ENCODE data around the gene CYP8B1.

CYP8B1 gene, protein sequence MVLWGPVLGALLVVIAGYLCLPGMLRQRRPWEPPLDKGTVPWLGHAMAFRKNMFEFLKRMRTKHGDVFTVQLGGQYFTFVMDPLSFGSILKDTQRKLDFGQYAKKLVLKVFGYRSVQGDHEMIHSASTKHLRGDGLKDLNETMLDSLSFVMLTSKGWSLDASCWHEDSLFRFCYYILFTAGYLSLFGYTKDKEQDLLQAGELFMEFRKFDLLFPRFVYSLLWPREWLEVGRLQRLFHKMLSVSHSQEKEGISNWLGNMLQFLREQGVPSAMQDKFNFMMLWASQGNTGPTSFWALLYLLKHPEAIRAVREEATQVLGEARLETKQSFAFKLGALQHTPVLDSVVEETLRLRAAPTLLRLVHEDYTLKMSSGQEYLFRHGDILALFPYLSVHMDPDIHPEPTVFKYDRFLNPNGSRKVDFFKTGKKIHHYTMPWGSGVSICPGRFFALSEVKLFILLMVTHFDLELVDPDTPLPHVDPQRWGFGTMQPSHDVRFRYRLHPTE

DNA sequence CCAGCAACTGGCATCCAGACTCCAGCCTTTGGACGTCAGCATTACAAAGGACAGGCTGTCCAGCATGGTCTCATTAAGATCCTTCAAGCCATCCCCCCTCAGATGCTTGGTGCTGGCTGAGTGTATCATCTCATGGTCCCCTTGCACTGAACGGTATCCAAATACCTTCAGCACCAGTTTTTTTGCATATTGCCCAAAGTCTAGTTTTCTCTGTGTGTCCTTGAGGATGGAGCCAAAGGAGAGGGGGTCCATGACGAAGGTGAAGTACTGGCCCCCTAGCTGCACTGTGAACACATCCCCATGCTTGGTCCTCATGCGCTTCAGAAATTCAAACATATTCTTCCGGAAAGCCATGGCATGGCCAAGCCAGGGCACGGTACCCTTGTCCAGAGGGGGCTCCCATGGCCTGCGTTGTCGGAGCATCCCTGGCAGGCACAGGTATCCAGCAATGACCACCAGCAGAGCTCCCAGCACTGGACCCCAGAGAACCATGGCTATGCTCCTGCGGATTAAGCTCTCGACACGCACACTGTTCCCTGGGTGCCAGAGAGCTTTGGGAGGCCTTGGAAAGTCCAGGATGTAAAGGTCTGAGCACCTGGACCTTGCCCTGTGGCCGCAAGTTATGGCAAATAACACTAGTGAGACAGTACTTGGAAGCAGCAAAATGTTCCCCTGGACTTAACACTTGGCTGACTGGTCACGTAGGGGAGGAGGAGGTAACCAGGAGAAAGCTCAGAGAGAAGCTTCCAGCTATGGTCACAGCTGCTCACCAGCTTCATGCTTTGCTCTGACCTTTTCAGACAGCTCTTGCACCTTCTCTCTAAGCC lies at the start of gene CYP8B1:
CYP8B1 (minus strand) TSS at position 555 of the 827 bp plus-strand sequence; CDS start at position 492, 63 bp downstream.
- intact Hi-C loops (cut with DNase I) = no loop called here
- no peak for DNase-seq

DNA sequence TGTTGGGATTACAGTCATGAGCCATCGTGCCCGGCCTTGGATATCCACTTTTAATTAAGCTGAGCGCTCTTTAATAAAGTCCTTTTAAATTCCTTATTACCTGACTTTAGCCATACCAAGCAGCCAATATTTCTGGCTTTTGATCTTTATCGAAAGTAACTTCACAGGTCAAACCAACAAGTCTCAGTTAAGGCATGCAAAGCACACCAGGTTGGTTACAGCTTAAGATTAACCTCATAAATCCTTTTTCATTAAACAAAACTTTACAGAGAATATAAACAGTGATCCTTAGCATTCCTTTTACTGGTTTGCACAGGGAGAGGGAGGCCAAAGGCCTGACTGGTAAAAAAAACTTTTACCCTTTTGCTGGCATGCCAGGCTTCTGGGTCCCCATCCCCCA lies 47.9 kb upstream of the CYP8B1 start:
- DNase-seq = no peak
- intact Hi-C loops (cut with DNase I) = no loop called here

DNA sequence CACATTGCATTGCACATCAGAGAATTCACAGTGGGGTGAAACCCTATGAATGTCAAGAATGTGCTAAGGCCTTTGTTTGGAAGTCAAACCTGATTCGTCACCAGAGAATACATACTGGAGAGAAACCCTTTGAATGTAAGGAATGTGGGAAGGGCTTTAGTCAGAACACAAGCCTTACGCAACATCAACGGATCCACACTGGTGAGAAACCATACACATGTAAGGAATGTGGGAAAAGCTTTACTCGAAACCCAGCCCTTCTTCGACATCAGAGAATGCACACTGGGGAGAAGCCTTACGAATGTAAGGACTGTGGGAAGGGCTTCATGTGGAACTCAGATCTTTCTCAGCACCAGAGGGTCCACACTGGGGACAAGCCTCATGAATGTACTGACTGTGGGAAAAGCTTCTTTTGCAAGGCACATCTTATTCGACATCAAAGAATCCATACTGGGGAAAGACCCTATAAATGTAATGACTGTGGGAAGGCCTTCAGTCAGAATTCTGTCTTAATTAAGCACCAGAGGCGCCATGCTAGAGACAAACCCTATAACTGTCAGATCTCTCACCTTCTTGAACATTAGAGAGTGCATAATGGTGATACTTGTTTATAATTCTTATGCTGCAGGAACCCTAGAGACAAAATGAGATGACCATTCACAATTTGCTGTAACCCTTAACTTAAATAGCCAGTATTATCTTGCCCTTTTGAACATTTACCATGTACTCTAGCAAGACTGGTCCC lies 39.3 kb upstream of the CYP8B1 start:
- intact Hi-C loops (cut with DNase I) = no loop called here
- DNase-seq = no peak

DNA sequence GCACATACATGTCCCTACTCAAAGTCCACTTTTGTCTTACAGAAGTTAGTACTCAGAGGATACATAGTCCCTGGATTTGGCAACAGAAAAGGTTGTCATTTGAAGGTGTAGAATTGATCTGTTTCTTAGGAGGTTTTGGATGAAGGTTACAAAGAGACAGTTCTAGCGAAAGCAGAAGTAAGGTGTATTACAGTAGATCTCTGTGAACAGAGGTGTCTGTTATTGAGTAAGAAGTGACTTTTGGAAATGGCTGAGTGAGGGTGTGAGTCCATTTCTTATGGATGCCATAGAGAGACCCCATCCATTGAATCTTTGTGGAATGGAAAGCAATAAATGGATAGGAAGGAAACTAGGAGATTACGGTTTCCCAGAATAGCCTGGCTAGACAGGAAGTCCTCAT lies 35.9 kb upstream of the CYP8B1 start:
- DNase-seq = no peak
- intact Hi-C loops (cut with DNase I) = no loop called here

DNA sequence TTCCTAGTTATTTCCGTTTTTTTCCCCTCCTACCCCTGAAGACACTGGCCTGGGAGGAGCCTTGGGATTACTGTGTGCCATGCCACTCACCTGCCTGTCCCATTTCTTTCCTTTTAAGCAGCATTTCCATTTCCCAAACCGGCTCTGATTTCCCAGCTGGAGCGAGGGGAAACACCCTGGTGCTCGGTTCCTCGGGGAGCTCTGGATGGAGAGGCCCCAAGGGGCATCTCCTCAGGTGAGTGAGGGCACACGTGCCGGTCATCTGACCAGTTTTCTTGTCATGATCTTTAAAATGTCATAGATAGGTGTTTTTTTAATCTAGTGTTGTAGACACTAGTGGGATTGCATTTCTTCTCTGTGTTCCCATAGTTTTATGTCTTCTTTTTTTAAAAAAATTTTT lies 33.0 kb upstream of the CYP8B1 start:
- no peak for DNase-seq
- intact Hi-C loops (cut with DNase I) = no loop called here

DNA sequence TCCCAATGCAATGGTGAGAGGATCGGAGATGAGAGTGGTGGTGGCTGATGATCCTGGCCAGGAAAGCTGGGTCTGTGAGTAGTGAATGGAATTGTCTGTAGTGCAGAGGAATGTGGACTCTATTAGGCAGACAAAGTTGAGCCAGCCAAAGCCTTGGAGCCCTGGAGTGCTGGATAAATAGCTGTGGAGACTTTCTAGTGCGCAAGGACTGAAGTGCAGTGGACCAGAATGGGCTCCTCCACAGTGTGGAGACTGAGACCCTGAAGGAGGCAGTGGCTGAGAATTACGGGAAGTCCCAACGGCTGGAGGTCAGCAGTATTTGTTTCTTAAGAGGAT lies 31.1 kb upstream of the CYP8B1 start:
- no peak for DNase-seq
- intact Hi-C loops (cut with DNase I) = no loop called here

DNA sequence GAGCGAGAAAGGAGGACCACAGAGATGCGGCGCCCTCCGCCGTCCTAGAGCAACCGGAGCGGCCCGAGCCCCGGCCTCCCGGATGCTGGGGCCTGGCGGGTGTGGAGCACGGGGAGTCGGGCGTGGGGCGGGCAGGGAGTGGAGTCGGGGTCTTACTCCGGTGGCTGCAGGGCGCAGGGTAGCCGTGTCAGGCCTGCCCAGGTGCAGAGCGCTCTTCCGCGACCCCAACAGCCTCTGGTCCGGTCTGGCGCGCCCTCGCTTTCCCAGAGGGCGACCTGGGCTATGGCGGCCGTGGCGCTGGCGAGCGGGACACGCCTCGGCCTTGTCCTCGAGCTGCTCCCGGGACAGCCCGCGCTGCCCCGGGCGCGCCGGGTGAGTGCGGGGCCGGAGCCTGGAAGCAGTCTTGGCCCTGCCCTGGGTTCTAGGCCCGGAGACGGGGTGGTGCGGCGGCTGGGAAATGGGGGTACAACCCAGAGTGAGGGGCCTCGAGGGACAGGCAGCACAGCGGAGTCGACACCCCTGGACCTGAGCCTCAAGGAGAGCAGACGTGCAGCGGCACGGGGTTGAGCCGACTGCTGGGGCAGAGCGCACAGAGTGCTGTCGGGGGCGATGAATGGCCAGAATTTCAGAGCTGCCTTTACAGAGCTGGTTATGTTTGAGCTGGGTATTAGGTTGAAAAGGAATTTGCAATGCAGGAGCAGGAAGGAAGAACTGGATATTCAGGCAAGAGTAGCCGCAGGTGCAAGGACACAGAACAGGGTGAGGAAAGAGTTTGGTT lies 30.6 kb upstream of the CYP8B1 start, which contains the start of gene ZNF662:
ZNF662 (plus strand) TSS at position 73 of the 778 bp plus-strand sequence. CDS start 1,973 bp downstream, outside the sequence.
- intact Hi-C loops (cut with DNase I) = no loop called here
- peak; percentile 46 to 96 (median 70) for DNase-seq

DNA sequence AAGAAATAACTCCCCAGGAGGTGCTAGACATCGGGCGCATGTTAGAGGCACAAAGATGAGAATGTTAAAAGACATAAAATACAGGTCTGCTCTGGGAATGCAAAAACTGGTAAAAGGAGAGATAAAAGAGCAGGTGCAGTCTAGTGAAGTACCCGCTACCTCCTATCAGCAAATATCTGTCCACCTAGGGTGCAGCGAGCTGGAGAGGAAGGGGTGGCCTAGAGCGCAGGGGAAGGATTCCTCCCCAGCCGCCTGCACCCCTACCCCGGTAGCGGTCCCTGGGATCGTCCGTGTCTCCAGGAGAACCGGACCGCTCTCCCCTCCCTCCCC lies 30.0 kb upstream of the CYP8B1 start:
- intact Hi-C loops (cut with DNase I) = no loop called here
- no peak for DNase-seq

DNA sequence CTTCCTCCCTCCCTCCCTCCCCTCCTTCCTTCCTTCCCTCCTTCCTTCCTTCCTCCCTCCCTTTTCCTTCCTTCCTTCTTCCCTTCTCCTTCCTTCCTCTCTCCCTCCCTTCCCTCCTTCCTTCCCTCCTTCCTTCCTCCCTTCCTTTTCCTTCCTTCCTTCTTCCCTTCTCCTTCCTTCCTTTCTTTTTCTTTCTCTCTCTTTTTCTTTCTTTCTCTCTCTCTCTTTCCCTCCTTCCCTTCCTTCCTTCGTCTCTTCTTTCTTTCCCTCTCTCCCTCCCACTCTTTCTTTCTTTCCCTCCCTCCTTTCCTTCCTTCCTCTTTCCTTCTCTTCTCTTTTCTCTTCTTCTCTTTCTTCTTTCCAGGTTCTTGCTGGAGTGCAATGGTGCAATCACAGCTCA lies 28.4 kb upstream of the CYP8B1 start:
- intact Hi-C loops (cut with DNase I) = no loop called here
- no peak for DNase-seq

DNA sequence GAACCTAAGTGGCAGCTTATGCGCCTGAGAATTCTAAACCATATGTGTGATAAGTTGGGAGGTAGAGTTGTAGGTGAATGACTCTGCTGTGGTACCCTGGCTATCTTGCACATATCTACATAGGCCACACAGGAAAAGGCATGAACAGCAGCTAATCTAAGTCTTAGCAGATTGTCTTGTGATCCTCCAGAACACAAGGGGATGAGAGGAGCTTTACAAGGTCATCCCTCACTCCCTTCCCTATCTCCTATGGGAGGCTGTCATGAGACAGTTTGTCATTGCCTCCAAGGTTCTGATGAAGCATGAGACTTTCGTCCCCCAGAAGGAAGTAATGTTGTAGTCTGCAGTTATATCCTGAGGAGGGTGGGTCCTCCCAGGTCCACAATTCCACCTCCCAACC lies 26.6 kb upstream of the CYP8B1 start:
- intact Hi-C loops (cut with DNase I) = no loop called here
- no peak for DNase-seq

DNA sequence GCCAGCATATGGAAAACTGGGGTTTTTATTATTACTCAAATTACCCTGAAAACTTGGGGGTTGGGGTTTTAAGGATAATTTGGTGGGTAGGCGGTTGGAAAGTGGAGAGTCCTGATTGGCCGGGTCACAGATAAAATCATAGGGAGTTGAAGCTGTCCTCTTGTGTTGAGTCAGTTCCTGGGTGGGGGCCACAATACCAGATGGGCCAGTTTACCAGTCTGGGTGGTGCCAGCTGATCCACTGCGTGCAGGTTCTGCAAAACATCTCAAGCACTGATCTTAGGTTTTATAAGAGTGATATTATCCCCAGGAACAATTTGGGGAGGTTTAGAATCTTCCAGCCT lies 25.4 kb upstream of the CYP8B1 start:
- intact Hi-C loops (cut with DNase I) = no loop called here
- DNase-seq = no peak

DNA sequence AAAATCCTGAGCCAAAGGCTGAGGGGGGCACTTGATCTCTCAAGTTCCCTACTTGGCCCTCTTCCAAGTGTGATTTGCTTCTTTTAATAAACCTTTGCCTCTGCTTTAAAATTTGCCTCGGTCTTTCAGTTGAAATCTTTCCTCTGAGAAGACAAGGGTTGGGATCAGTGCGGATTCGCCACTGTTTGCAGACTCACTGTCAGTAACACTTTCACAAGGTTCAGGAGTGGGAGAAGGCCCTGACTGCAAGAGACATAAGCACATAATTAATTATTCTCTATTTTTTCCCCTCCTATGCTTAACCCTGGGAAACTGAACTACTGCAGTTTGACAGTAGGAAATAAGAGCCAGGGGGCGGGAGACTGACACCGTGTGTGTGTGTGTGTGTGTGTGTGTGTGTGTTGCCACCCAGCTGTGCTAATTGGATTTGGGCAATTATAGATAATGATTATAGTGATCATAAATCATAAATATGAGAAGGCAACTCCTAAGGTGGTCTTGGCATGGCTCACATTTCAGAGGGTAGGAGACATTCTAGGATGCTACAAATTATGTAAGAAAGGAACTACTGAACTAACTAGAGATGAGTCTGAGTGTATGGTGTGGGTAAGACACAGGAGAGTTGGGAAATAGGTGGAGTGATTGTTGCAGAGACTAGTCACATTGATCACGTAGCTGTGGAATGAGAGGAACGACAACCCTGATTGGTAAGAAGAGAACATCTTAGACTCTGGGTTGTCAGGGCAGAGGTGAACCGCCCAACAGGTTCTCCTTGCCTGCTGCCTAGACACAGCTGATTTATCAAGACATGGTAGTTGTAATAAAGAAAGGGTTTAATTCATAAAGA lies 24.8 kb upstream of the CYP8B1 start:
- intact Hi-C loops (cut with DNase I) = no loop called here
- DNase-seq = no peak

DNA sequence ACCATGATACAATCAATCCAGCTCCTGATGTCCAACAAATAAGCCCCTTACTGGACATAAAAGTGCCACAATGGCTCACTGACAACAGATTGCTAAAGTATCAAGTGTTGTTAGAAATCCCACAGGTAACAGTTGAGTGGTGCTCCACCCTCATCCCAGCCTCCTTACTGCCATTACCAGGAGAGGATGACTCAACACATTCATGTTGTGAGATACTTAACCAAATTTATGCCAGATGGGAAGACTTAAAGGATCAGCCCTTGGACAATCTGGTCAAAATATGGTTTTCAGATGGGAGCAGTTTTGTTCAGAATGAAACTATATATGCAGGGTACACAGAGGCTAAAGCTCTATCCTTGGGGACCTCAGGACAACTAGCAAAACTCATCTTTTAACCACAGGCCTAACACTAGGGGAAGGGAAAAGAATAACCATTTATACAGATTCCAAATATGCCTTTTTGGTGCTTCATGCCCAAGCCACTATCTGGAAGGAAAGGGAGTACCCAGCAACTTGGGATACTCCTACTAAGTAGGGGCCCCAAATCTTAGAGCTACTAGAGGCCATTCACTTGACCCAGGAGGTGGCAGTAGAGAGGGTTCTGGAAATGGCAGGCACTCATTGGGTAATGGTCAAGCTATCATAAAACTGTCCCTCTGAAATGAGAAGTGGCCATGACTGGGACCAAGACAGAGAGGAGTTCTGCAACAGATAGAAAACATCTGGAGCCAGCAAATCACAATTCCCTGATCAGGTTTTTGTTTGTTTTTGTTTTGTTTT lies 23.4 kb upstream of the CYP8B1 start:
- intact Hi-C loops (cut with DNase I) = no loop called here
- no peak for DNase-seq

DNA sequence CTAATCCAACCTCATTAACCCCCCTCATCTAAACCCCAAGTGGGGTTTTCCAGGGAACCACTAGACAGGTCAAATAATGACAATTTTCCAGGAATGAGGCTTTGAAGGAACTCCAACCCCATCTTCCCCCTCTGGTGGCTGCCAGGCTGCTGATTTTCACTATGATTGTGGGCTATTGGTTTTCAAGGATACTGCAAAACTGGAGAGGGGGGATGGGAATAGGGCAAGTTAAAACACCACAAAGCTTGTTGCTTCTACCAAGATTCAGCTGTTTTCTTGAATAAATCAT lies 19.8 kb upstream of the CYP8B1 start:
- no peak for DNase-seq
- intact Hi-C loops (cut with DNase I) = no loop called here

DNA sequence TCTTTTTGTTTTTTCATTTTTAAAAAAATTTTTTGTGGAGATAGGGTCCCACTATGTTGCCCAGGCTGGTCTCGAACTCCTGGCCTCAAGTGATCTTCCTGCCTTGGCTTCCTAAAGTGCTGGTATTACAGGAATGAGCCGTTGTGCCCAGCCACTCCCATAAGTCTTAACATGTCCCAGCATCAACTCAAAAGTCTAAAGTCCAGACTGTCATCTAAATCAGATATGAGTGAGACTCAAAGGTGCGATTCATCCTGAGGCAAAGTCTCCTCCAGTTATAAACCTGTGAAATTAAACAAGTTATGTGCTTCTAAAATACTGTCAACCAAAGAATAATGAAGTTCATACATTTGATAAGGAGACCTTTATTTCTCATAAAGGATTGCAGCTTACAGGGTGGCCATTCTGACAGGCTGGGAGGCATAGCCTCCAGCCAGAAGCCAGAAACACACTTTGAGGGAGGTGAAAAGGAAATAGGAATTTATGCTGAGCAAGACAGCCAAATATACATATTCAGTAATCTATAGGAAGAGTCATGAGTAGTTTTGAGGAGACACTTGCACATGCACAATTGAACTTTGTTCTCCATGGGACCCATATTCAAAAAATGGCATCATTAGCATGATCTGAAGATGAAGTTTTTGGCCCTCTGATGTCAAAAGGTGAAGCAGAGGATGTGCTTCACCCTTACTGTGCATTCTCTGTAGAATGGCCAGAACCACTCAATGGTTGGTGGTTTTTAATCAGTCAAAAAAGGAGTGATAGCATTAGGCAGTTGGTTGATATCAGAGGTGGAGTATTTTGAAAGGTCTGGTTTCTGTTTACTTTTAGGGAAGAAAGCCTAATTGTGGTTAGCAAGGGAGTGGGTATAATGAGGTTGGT lies 19.3 kb upstream of the CYP8B1 start:
- DNase-seq = no peak
- intact Hi-C loops (cut with DNase I) = no loop called here

DNA sequence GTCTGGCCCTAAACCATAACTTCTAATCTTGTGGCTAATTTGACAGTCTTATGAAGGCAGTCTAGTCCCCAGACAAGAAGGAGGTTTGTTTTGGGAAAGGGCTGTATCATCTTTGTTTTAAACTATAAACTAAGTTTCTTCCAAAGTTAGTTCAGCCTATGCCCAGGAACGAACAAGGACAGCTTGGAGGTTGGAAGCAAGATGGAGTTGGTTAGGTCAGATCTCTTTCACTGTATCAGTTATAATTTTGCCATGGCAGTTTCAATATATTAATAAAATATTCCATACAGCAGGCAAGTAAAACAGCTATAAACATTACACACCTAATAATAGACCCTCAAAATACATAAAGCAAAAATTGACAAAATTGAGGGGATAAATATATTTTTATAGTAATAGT lies 17.1 kb upstream of the CYP8B1 start:
- intact Hi-C loops (cut with DNase I) = no loop called here
- no peak for DNase-seq

DNA sequence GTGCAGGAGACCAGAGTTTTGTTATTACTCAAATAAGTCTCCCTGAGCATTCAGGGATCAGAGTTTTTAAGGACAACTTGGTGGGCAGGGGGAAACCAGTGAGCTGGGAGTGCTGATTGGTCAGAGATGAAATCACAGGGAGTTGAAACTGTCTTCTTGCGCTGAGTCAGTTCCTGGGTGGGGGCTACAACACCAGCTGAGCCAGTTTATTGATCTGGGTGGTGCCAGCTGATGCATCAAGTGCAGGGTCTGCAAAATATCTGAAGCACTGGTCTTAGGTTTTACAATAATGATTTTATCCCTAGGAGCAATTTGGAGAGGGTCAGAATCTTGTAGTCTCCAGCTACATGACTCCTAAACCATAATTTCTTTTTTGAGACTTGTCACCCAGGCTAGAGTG lies 16.5 kb upstream of the CYP8B1 start:
- DNase-seq = no peak
- intact Hi-C loops (cut with DNase I) = no loop called here

DNA sequence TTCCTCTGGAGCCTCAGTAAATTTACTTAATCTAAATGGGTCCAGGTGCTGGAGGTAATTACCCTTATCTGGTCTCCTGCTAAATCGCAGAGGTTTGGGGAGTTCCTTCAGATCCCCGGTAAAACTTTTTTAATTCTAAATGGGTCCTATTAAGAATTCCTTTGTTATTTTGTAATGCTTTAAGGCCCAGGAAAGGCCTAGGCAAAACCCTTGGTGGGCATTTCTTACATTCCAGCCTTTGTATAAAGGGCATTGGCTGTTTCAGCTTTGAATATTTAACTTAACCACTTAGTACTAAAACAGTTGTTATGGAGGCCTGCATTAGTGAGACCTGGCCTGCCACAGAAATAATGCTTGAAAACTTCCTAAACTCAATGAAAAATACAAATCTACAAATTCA lies 15.4 kb upstream of the CYP8B1 start:
- DNase-seq = no peak
- intact Hi-C loops (cut with DNase I) = no loop called here

Measured in posterior cingulate gyrus (tissue), 11 donors.